GM23338 (cell line): ENCODE data around the gene MRPL24.

Source experiments
- EZH2 ChIP-seq: fragments of 200-600 bp; sonication (generic); IDR thresholded peaks from one replicate; pipeline ENCODE4 v1.8.0; 2017; ENCODE audit warnings: antibody characterized with exemption, mild to moderate bottlenecking, low read depth; ENCODE audit not compliant: unreplicated experiment
- POLR2AphosphoS5 ChIP-seq: IDR thresholded peaks from 2 replicates; pipeline ENCODE4 v1.6.1; 2016; ENCODE audit warnings: antibody characterized with exemption, low read depth
- TF ChIP-seq, protein P1 (sequence below), 2 experiments: fragments of 200-600 bp in 1 of 2; sonication (generic) in 1 of 2; conservative IDR thresholded peaks; 2 replicates each; pipeline versions ENCODE4 v1.5.1 to v1.6.1; 2016 to 2017; ENCODE audit warnings: antibody characterized with exemption in 2 of 2, low read depth in 2 of 2, mild to moderate bottlenecking in 2 of 2, moderate library complexity in 1 of 2

DNA sequence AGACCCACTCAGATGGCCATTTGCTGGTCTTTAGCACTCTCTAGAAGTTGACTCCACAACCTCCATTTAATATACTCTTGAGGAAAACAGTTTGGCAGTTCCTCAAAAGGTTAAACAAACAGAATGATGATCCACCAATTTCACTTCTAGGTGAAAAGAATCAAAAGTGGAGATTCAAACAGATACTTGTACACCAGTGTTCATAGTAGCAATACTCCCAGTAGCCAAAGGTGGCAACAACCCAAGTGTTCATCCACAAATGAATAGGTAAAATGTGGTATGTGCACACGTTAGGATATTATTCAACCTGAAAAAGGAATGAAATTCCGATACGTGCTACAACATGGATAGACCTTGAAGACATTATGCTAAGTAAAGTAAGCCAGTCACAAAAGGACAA lies 32.7 kb upstream of the MRPL24 start:
- TF ChIP-seq POLR2AphosphoS5: no peak
- TF ChIP-seq, protein P1, sequence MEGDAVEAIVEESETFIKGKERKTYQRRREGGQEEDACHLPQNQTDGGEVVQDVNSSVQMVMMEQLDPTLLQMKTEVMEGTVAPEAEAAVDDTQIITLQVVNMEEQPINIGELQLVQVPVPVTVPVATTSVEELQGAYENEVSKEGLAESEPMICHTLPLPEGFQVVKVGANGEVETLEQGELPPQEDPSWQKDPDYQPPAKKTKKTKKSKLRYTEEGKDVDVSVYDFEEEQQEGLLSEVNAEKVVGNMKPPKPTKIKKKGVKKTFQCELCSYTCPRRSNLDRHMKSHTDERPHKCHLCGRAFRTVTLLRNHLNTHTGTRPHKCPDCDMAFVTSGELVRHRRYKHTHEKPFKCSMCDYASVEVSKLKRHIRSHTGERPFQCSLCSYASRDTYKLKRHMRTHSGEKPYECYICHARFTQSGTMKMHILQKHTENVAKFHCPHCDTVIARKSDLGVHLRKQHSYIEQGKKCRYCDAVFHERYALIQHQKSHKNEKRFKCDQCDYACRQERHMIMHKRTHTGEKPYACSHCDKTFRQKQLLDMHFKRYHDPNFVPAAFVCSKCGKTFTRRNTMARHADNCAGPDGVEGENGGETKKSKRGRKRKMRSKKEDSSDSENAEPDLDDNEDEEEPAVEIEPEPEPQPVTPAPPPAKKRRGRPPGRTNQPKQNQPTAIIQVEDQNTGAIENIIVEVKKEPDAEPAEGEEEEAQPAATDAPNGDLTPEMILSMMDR (conservative IDR thresholded peaks at IDR 0.05; ENCODE audit: low read depth in 2 of 2): 0 out of 4 replicates have a peak, but pooled peaks of 1 of the 2 experiments have one; percentile 20
- TF ChIP-seq EZH2: no peak
